ENCODE data around the gene APBB2. TPM values are rescaled to one million over a fixed set of nuclear protein-coding genes. Genes with fewer than 3 reads are reported as not detected.

The APBB2 gene
- total and polyA plus RNA-seq, 2 of the 8 experiments (the other 6 are each of a cell fraction or from before 2014, with no cell fraction given) = 58.7 to 59.4 TPM

- no peak overlapping the region for H2BK12ac ChIP-seq (ENCODE audit: low read depth, low read length)
- H4K20me1 ChIP-seq (replicated peaks in 1 of 2; ENCODE audit: control insufficient read depth in 1 of 2, insufficient read depth in 2 of 2, low read length in 2 of 2) = peaks cover 7 to 9% of the 10 kb centered on the region in 2 experiments
- DNase-seq (ENCODE audit: low read depth in 1 of 2, low spot score in 2 of 2) (no peak), FAIRE-seq (no peak)
- no peaks in the 10 kb centered on the region for H3K27me3 ChIP-seq (replicated peaks in 1 of 4; ENCODE audit: control insufficient read depth in 3 of 4, extremely low read depth in 1 of 4, insufficient read depth in 3 of 4, low read length in 3 of 4)
- H3K4me3 ChIP-seq (ENCODE audit: extremely low read depth in 1 of 4, insufficient read depth in 2 of 4, low read depth in 3 of 4, low read length in 4 of 4) = no peak overlapping the region
- peaks cover 0 to 87% of the 10 kb centered on the region in 2 experiments; a peak in 2 of 4 replicates for H3K79me2 ChIP-seq (ENCODE audit: control insufficient read depth in 1 of 2, insufficient read depth in 2 of 2, low read length in 2 of 2)
- H3K23ac ChIP-seq (ENCODE audit: insufficient read length) = no peak overlapping the region
- peaks cover 0 to 3% (median 0%) of the 10 kb centered on the region in 4 experiments; a peak in 1 of 8 replicates for H3K36me3 ChIP-seq (ENCODE audit: control insufficient read depth in 2 of 4, insufficient read depth in 4 of 4, low read length in 3 of 4)
- no peak overlapping the region for H3K18ac ChIP-seq (ENCODE audit: extremely low read depth, low read length)
- H2BK5ac ChIP-seq (ENCODE audit: low read depth, low read length) = no peak overlapping the region
- no peak overlapping the region for H3K14ac ChIP-seq (ENCODE audit: insufficient read length)
- H4K8ac ChIP-seq (ENCODE audit: extremely low read depth, insufficient read depth, low read length) = no peak overlapping the region
- H3K27ac ChIP-seq (ENCODE audit: low read depth, low read length) = no peak overlapping the region
- 88% methylated on average over 5 of the region's 5 CpGs; no CpG with 5 or more reads in 1 of the 2 experiments for WGBS, 2 experiments (ENCODE audit: extremely low coverage in 1 of 2, insufficient coverage in 1 of 2, insufficient read length in 1 of 2, insufficient replicate concordance in 2 of 2, low coverage in 1 of 2, low lambda C conversion rate in 2 of 2, missing lambda C conversion rate in 1 of 2)
- H2AFZ ChIP-seq (ENCODE audit: low read length) = no peak overlapping the region
- H2AK5ac ChIP-seq (ENCODE audit: low read depth, low read length) = no peak overlapping the region
- no peak overlapping the region for H4K91ac ChIP-seq (replicated peaks; ENCODE audit: insufficient read length, low read length)
- CTCF ChIA-PET (ENCODE audit: partially characterized antibody) = interaction anchor here (0.7 to 8.9 kb wide), 8 partner anchors 9 to 540 kb away, joined by 3 to 97 read pairs (median 4); no protein-coding TSS in a partner anchor
- H2BK120ac ChIP-seq (replicated peaks; ENCODE audit: low read depth, low read length) = no peak overlapping the region
- H3K4me2 ChIP-seq (ENCODE audit: insufficient read depth in 1 of 2, low read depth in 2 of 2, low read length in 2 of 2) = no peak overlapping the region
- H3K9ac ChIP-seq (replicated peaks in 1 of 4; ENCODE audit: extremely low read depth in 1 of 4, low read depth in 3 of 4, low read length in 3 of 4) = no peak overlapping the region
- H3K56ac ChIP-seq (replicated peaks; ENCODE audit: insufficient read length, low read depth, low read length) = no peak overlapping the region
- peaks cover 0 to 7% (median 4%) of the 10 kb centered on the region in 4 experiments; a peak in 4 of 7 replicates for H3K4me1 ChIP-seq (replicated peaks in 1 of 4; ENCODE audit: control insufficient read depth in 3 of 4, insufficient read depth in 4 of 4, low read length in 3 of 4)
- H4K5ac ChIP-seq (ENCODE audit: insufficient read length, low read depth, low read length) = no peak overlapping the region
- no peak overlapping the region for H3K4ac ChIP-seq (replicated peaks; ENCODE audit: insufficient read length, low read depth, low read length)
- peaks cover 14% of the 10 kb centered on the region; the same call in 1 of the 2 replicates for H3K79me1 ChIP-seq (ENCODE audit: low read depth, low read length)
- no peak overlapping the region for H2BK20ac ChIP-seq (ENCODE audit: low read length)
- no peaks in the 10 kb centered on the region for H3K23me2 ChIP-seq (ENCODE audit: low read depth, low read length)
- H3K9me3 ChIP-seq (ENCODE audit: insufficient read depth in 2 of 2, low read depth in 1 of 2, low read length in 1 of 2) = no peaks in the 10 kb centered on the region
- POLR2A ChIA-PET (ENCODE audit: partially characterized antibody) = interaction anchor here (1.0 to 5.7 kb wide), 2 partner anchors 10 to 411 kb away, joined by 5 to 37 read pairs; partner anchors contain the start of gene UCHL1
- no peak overlapping the region for H2BK15ac ChIP-seq (ENCODE audit: low read length)
- TF ChIP-seq KDM1A (IDR thresholded peaks at IDR 0.05; ENCODE audit: borderline replicate concordance, low read length) (no peak), CBX5 (IDR thresholded peaks at IDR 0.05; ENCODE audit: low read depth, low read length) (no peak), SP2 (IDR thresholded peaks at IDR 0.05; ENCODE audit: low read length) (no peak), EZH2 (IDR thresholded peaks at IDR 0.05; ENCODE audit: low read depth, low read length, severe bottlenecking) (no peak), POLR2A (IDR thresholded peaks at IDR 0.05; ENCODE audit: control extremely low read depth in 1 of 2, low read depth in 2 of 2, low read length in 2 of 2) (no peak), SP1 (IDR thresholded peaks at IDR 0.05; ENCODE audit: low read depth, low read length) (no peak), SP4 (IDR thresholded peaks at IDR 0.05; ENCODE audit: low read length) (no peak), BRCA1 (IDR thresholded peaks at IDR 0.05; ENCODE audit: low read depth, low read length) (no peak), BACH1 (IDR thresholded peaks at IDR 0.05; ENCODE audit: low read length) (no peak), TAF7 (optimal IDR thresholded peaks at IDR 0.05; ENCODE audit: borderline replicate concordance, low read depth, low read length) (no peak)
Measured at GRCh38 chr4:40846532-40846931, 367.8 kb downstream of the APBB2 start.

All from H1 (cell line).